B cell (primary cell): ENCODE measurements around the gene TDRD5. TPM values are rescaled to one million over a fixed set of nuclear protein-coding genes. Genes with fewer than 3 reads are reported as not detected.

Source experiments
- ATAC-seq: fragments of 200-7000 bp; cut with Tn5 transposase; one replicate; pipeline ENCODE4 v1.10.0; 2021; ENCODE audit warnings: low read depth, mild to moderate bottlenecking, moderate number of reproducible peaks, moderate library complexity
- CTCF ChIA-PET: fragments of 350-600 bp; sonication (Branson Sonifier 250); formaldehyde crosslinking; loops from one replicate; lab custom pipeline; 2021; ENCODE audit warnings: antibody characterized with exemption, inconsistent platforms; lab: Charles Lee
- POLR2A ChIA-PET: fragments of 350-600 bp; sonication (Branson Sonifier 250); formaldehyde crosslinking; loops from one replicate; lab custom pipeline; 2021; ENCODE audit warnings: antibody characterized with exemption; lab: Charles Lee
- DNase-seq: peaks from one replicate; pipeline ENCODE4 v3.0.0; 2013
- H2AFZ ChIP-seq: 2 replicates; pipeline ENCODE4 v1.6.1; 2012; ENCODE audit warnings: mild to moderate bottlenecking, low read depth, low read length; ENCODE audit not compliant: insufficient read depth, poor library complexity, severe bottlenecking
- H3K27ac ChIP-seq, 2 donors: 1 replicate in 1 of 2; 2 replicates in 1 of 2; pipeline ENCODE4 v1.5.1; 2012 to 2013; ENCODE audit warnings: low read length in 2 of 2, mild to moderate bottlenecking in 2 of 2, moderate library complexity in 1 of 2
- H3K27me3 ChIP-seq, 4 experiments: fragments of 200-600 bp in 1 of 4; sonication (generic) in 1 of 4; replicated peaks in 1 of 4; 1 replicate in 2 of 4; 2 replicates in 2 of 4; pipeline versions ENCODE4 v1.6.1 to v1.7.0; 2013 to 2016; ENCODE audit warnings: low read length in 3 of 4, mild to moderate bottlenecking in 2 of 4, mixed read lengths in 1 of 4, moderate library complexity in 1 of 4; ENCODE audit not compliant: insufficient read depth in 4 of 4, control insufficient read depth in 3 of 4; ENCODE audit errors: control extremely low read depth in 1 of 4
- H3K36me3 ChIP-seq, 2 experiments: replicated peaks in 1 of 2; 1 replicate in 1 of 2; 2 replicates in 1 of 2; pipeline versions ENCODE4 v1.6.1 to v1.7.1; 2013; ENCODE audit warnings: low read length in 1 of 2; ENCODE audit not compliant: insufficient read depth in 2 of 2, control insufficient read depth in 1 of 2; ENCODE audit errors: control extremely low read depth in 1 of 2, extremely low read depth in 1 of 2
- H3K4me1 ChIP-seq, 2 donors: fragments of 200-600 bp in 1 of 2; sonication (generic) in 1 of 2; 1 replicate in 1 of 2; 2 replicates in 1 of 2; pipeline versions ENCODE4 v1.5.1 to v1.6.1; 2013 to 2017; ENCODE audit warnings: low read length in 2 of 2; ENCODE audit not compliant: control insufficient read depth in 2 of 2, insufficient read depth in 2 of 2
- H3K4me2 ChIP-seq: replicated peaks from 2 replicates; pipeline ENCODE3; 2012; ENCODE audit warnings: mild to moderate bottlenecking, low read depth, low read length; ENCODE audit not compliant: poor library complexity, severe bottlenecking
- H3K4me3 ChIP-seq, 5 experiments: fragments of 200-600 bp in 1 of 5; sonication (generic) in 1 of 5; 1 replicate in 3 of 5; 2 replicates in 2 of 5; pipeline versions ENCODE4 v1.5.1 to v1.7.0; 2011 to 2016; ENCODE audit warnings: low read length in 4 of 5, mild to moderate bottlenecking in 4 of 5, low read depth in 2 of 5, control low read depth in 1 of 5, moderate library complexity in 1 of 5; ENCODE audit not compliant: insufficient read depth in 1 of 5; ENCODE audit errors: control extremely low read depth in 1 of 5, extremely low read depth in 1 of 5
- H3K79me2 ChIP-seq: fragments of 200-600 bp; sonication (generic); one replicate; pipeline ENCODE4 v1.6.0; 2016; ENCODE audit warnings: low read length; ENCODE audit not compliant: control insufficient read depth, insufficient read depth
- H3K9ac ChIP-seq: fragments of 200-600 bp; sonication (generic); 2 replicates; pipeline ENCODE4 v1.6.1; 2017; ENCODE audit warnings: mild to moderate bottlenecking, low read length, moderate library complexity
- H3K9me3 ChIP-seq, 3 donors: one replicate each; pipeline versions ENCODE4 v1.6.1 to v1.7.1; 2013; ENCODE audit warnings: low read length in 2 of 3; ENCODE audit not compliant: control insufficient read depth in 2 of 3, insufficient read depth in 1 of 3; ENCODE audit errors: control extremely low read depth in 1 of 3
- H4K20me1 ChIP-seq: 2 replicates; pipeline ENCODE4 v1.6.0; 2012; ENCODE audit warnings: mild to moderate bottlenecking, low read length; ENCODE audit not compliant: insufficient read depth, control insufficient read depth, poor library complexity, severe bottlenecking
- H3K27ac Mint-ChIP-seq: one replicate; pipeline ENCODE4 v1.8.0; 2021; ENCODE audit warnings: mixed read lengths
- H3K27me3 Mint-ChIP-seq: one replicate; pipeline ENCODE4 v1.8.0; 2021; ENCODE audit warnings: mixed read lengths
- H3K4me1 Mint-ChIP-seq: one replicate; pipeline ENCODE4 v1.8.0; 2021; ENCODE audit warnings: mixed read lengths
- H3K4me3 Mint-ChIP-seq: one replicate; pipeline ENCODE4 v1.8.0; 2021; ENCODE audit warnings: mixed read lengths
- H3K9me3 Mint-ChIP-seq: one replicate; pipeline ENCODE4 v1.8.0; 2022; ENCODE audit warnings: mixed read lengths; ENCODE audit not compliant: insufficient read depth
- CTCF ChIP-seq: fragments of 200-600 bp; IDR thresholded peaks from one replicate; pipeline ENCODE4 v1.8.0; 2022; ENCODE audit warnings: antibody characterized with exemption, mild to moderate bottlenecking
- EZH2 ChIP-seq: IDR thresholded peaks from 2 replicates; pipeline ENCODE4 v1.6.1; 2012; ENCODE audit warnings: borderline replicate concordance, low read depth, mild to moderate bottlenecking, moderate library complexity, low read length; ENCODE audit not compliant: insufficient read depth, poor library complexity, severe bottlenecking
- WGBS: methylation state at CpG from one replicate; pipeline ENCODE4 v1.1.5; 2013; ENCODE audit warnings: missing lambda C conversion rate; ENCODE audit not compliant: insufficient coverage; 5-methylcytosine and 5-hydroxymethylcytosine counted together
- intact Hi-C: fragments of 100-400 bp; cut with micrococcal nuclease; formaldehyde crosslinking; loops from one replicate; pipeline ENCODE4 v1.10.0; 2022
- polyA plus RNA-seq: library from polyadenylated mRNA; depleted of rRNA; stranded (reverse); fragments of >200 nt; gene quantifications from 2 replicates; pipeline ENCODE4 v1.2.3, GENCODE V29; 2012
- total RNA-seq, 2 donors: library from RNA; stranded (reverse); fragments of 120-200 nt in 1 of 2; gene quantifications; 1 replicate in 1 of 2; 2 replicates in 1 of 2; pipeline versions ENCODE4 v1.2.3 to v1.2.4, GENCODE V29; 2013 to 2022

TDRD5 gene
- total and polyA plus RNA-seq, 2 donors (not counting 1 experiment from before 2014, with no cell fraction given): not detected

- H3K4me1 Mint-ChIP-seq: no peaks in the 10 kb centered on the region
- no peak overlapping the region for H3K9ac ChIP-seq
- no peak overlapping the region for H3K27ac Mint-ChIP-seq
- no peaks in the 10 kb centered on the region for H3K79me2 ChIP-seq
- peaks cover 0 to 24% (median 0%) of the 10 kb centered on the region in 3 donors for H3K9me3 ChIP-seq
- TF ChIP-seq CTCF (no peak), EZH2 (no peak)
- no peak overlapping the region for H2AFZ ChIP-seq
- ATAC-seq (no peak), DNase-seq (no peak)
- H3K27me3 Mint-ChIP-seq: peaks cover 61% of the 10 kb centered on the region
- H3K9me3 Mint-ChIP-seq: no peaks in the 10 kb centered on the region
- H3K4me3 ChIP-seq: no peak overlapping the region
- H3K4me3 Mint-ChIP-seq: no peak overlapping the region
- ChIA-PET CTCF (no interaction called here), POLR2A (no interaction called here)
- H3K27ac ChIP-seq: no peak overlapping the region
- no peak overlapping the region for H3K4me2 ChIP-seq
- no peaks in the 10 kb centered on the region for H3K36me3 ChIP-seq
- 96% methylated on average over 18 of the region's 18 CpGs for WGBS
- no peaks in the 10 kb centered on the region for H4K20me1 ChIP-seq
- intact Hi-C loops: no loop called here
- H3K4me1 ChIP-seq: no peaks in the 10 kb centered on the region
- H3K27me3 ChIP-seq: peaks cover 0 to 32% (median 11%) of the 10 kb centered on the region in 4 experiments
These were observed 3.1 kb upstream of the TDRD5 start for GRCh38 chr1:179588425-179589024.

GRCh38 chr1:179589509-179589908 is 2.1 kb upstream of the TDRD5 start:
- Histone ChIP-seq H3K79me2 (no peaks in the 10 kb centered on the region), H4K20me1 (no peaks in the 10 kb centered on the region), H3K9me3 (peaks cover 0 to 24% (median 0%) of the 10 kb centered on the region in 3 donors), H3K36me3 (no peaks in the 10 kb centered on the region), H3K9ac (no peak overlapping the region), H3K4me2 (no peak overlapping the region), H2AFZ (no peak overlapping the region), H3K27ac (no peak overlapping the region), H3K27me3 (peaks cover 0 to 32% (median 11%) of the 10 kb centered on the region in 4 experiments), H3K4me1 (no peaks in the 10 kb centered on the region), H3K4me3 (no peak overlapping the region)
- intact Hi-C loops: no loop called here
- Mint-ChIP-seq H3K27ac (no peak overlapping the region), H3K27me3 (peaks cover 59% of the 10 kb centered on the region), H3K4me3 (no peak overlapping the region), H3K9me3 (no peaks in the 10 kb centered on the region), H3K4me1 (no peaks in the 10 kb centered on the region)
- TF ChIP-seq EZH2: no peak
- POLR2A ChIA-PET: no interaction called here
- CTCF ChIA-PET: no interaction called here
- WGBS: no CpG with 5 or more reads among the region's 4 CpGs
- DNase-seq (no peak), ATAC-seq (no peak)
